Body of pancreas (tissue), 4 donors: ENCODE data around the gene AUTS2.

Experiments used
- POLR2A ChIP-seq, 3 donors: fragments of 450-650 bp; IDR thresholded peaks; one replicate each; pipeline ENCODE4 v1.6.1; 2016; ENCODE audit warnings: antibody characterized with exemption in 3 of 3, mild to moderate bottlenecking in 2 of 3
- TF ChIP-seq, protein P1 (sequence below), 7 experiments: fragments of 450-650 bp in 4 of 7; fragments of 200-600 bp in 3 of 7; sonication (generic) in 3 of 7; IDR thresholded peaks; one replicate each; pipeline ENCODE4 v1.5.1; 2016 to 2019; ENCODE audit warnings: antibody characterized with exemption in 7 of 7

GRCh38 chr7:69739931-69740431 is 141.7 kb downstream of the AUTS2 start:
- TF ChIP-seq, protein P1, sequence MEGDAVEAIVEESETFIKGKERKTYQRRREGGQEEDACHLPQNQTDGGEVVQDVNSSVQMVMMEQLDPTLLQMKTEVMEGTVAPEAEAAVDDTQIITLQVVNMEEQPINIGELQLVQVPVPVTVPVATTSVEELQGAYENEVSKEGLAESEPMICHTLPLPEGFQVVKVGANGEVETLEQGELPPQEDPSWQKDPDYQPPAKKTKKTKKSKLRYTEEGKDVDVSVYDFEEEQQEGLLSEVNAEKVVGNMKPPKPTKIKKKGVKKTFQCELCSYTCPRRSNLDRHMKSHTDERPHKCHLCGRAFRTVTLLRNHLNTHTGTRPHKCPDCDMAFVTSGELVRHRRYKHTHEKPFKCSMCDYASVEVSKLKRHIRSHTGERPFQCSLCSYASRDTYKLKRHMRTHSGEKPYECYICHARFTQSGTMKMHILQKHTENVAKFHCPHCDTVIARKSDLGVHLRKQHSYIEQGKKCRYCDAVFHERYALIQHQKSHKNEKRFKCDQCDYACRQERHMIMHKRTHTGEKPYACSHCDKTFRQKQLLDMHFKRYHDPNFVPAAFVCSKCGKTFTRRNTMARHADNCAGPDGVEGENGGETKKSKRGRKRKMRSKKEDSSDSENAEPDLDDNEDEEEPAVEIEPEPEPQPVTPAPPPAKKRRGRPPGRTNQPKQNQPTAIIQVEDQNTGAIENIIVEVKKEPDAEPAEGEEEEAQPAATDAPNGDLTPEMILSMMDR (IDR thresholded peaks at IDR 0.05), result no peak
- TF ChIP-seq POLR2A (IDR thresholded peaks at IDR 0.05), result no peak
